Common myeloid progenitor, CD34-positive (primary cell): ENCODE measurements around the gene FNDC3A.

Experiments
- CTCF ChIA-PET: fragments of 350-600 bp; sonication (Branson Sonifier 250); formaldehyde crosslinking; loops from one replicate; lab custom pipeline; 2021; ENCODE audit warnings: antibody characterized with exemption; lab: Charles Lee
- POLR2A ChIA-PET: fragments of 350-600 bp; sonication (Branson Sonifier 250); formaldehyde crosslinking; loops from one replicate; lab custom pipeline; 2021; ENCODE audit warnings: antibody characterized with exemption; lab: Charles Lee
- DNase-seq, 3 donors: peaks; one replicate each; pipeline versions ENCODE4 v3.0.0 to v3.0.0-alpha.2; 2013
- H3K27ac ChIP-seq, 2 experiments: 1 replicate in 1 of 2; 2 replicates in 1 of 2; pipeline ENCODE4 v1.7.0; 2013; ENCODE audit warnings: inconsistent platforms in 2 of 2, low read length in 2 of 2, mild to moderate bottlenecking in 2 of 2, low read depth in 1 of 2, moderate library complexity in 1 of 2; ENCODE audit not compliant: severe bottlenecking in 2 of 2, insufficient read depth in 1 of 2, poor library complexity in 1 of 2
- H3K27me3 ChIP-seq, 5 experiments: replicated peaks in 2 of 5; 1 replicate in 3 of 5; 2 replicates in 2 of 5; pipeline versions ENCODE4 v1.6.1 to v1.7.0; 2013; ENCODE audit warnings: low read length in 4 of 5, mild to moderate bottlenecking in 2 of 5, moderate library complexity in 2 of 5, inconsistent platforms in 1 of 5; ENCODE audit not compliant: insufficient read depth in 5 of 5, control insufficient read depth in 4 of 5
- H3K36me3 ChIP-seq, 4 experiments: 1 replicate in 2 of 4; 2 replicates in 2 of 4; pipeline versions ENCODE4 v1.6.1 to v1.7.0; 2013; ENCODE audit warnings: low read length in 3 of 4, control low read depth in 1 of 4, mild to moderate bottlenecking in 1 of 4; ENCODE audit not compliant: control insufficient read depth in 4 of 4, insufficient read depth in 4 of 4
- H3K4me1 ChIP-seq, 4 experiments: 1 replicate in 3 of 4; 2 replicates in 1 of 4; pipeline versions ENCODE4 v1.6.1 to v1.7.1; 2013; ENCODE audit warnings: low read length in 3 of 4, mild to moderate bottlenecking in 3 of 4, control low read depth in 1 of 4, inconsistent platforms in 1 of 4, moderate library complexity in 1 of 4; ENCODE audit not compliant: control insufficient read depth in 4 of 4, insufficient read depth in 4 of 4; ENCODE audit errors: control extremely low read depth in 1 of 4
- H3K4me3 ChIP-seq, 7 experiments: 1 replicate in 4 of 7; 2 replicates in 3 of 7; pipeline versions ENCODE4 v1.5.1 to v1.7.0; 2013; ENCODE audit warnings: mild to moderate bottlenecking in 7 of 7, low read length in 6 of 7, moderate library complexity in 6 of 7, inconsistent platforms in 2 of 7, low read depth in 2 of 7, control low read depth in 1 of 7; ENCODE audit not compliant: insufficient read depth in 4 of 7, control insufficient read depth in 1 of 7; ENCODE audit errors: extremely low read depth in 1 of 7
- H3K9me3 ChIP-seq, 5 experiments: 1 replicate in 4 of 5; 2 replicates in 1 of 5; pipeline versions ENCODE4 v1.6.1 to v1.7.1; 2013; ENCODE audit warnings: low read length in 4 of 5, mild to moderate bottlenecking in 2 of 5, inconsistent platforms in 1 of 5, low read depth in 1 of 5, moderate library complexity in 1 of 5; ENCODE audit not compliant: control insufficient read depth in 4 of 5, insufficient read depth in 2 of 5; ENCODE audit errors: control extremely low read depth in 1 of 5
- WGBS: methylation state at CpG from one replicate; pipeline ENCODE4 v1.1.5; 2013; ENCODE audit not compliant: insufficient coverage; 5-methylcytosine and 5-hydroxymethylcytosine counted together

The FNDC3A gene

DNA sequence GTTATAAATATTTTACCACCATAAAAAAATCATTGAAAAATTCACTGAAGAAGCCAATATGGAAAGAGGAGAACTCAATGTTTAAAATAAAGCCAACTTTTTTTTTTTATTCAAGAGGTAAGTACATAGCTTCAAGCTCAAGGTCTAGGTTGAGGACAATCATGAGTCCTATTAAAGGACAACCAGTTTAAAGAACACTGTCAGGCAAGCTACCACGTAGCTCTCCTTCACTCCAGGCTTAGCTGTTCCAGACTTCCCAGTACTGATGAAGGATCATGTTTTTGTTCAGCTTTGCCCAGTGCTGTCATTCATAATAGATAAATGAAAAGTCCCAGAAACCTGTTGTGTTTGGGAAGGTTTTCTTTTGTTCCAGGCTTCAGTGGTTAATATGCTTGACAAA is 234.4 kb downstream of the FNDC3A start:
- Histone ChIP-seq H3K4me3 (no peak overlapping the region), H3K4me1 (peaks cover 8 to 20% (median 14%) of the 10 kb centered on the region in 4 experiments), H3K9me3 (no peaks in the 10 kb centered on the region), H3K27me3 (no peaks in the 10 kb centered on the region), H3K36me3 (peaks cover 7 to 35% (median 19%) of the 10 kb centered on the region in 4 experiments), H3K27ac (no peak overlapping the region)
- WGBS: 100% methylated on average over 1 of the region's 1 CpG
- DNase-seq: no peak
- ChIA-PET POLR2A (no interaction called here), CTCF (interaction anchor here (0.7 to 1.5 kb wide), 2 partner anchors 21 to 1302 kb away, joined by 3 to 4 read pairs; no protein-coding TSS in a partner anchor)

DNA sequence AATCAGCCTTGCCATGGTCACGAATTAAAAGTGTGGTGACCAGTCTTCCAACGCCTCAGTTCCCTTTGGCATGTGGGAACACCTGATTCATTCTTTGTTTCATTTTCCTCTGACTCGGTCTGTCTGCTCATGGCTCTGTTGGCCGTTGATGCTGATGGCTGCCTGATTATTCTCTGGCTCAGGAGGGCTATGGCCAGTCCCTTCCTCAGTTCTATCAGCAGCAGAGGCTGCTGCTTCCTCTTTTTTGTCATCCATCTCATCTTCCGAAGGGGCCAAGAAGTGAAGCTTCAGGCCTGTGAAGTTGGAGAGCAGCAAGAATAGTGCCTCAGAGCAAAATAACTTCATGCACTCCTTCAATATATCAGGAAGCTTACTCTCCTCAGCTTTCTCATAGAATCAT is 235.0 kb downstream of the FNDC3A start:
- peaks cover 8 to 23% (median 16%) of the 10 kb centered on the region in 4 experiments for H3K4me1 ChIP-seq
- H3K27me3 ChIP-seq: no peaks in the 10 kb centered on the region
- 90% methylated on average over 5 of the region's 5 CpGs for WGBS
- DNase-seq: peak in 1 of 3 donors; percentile 21
- peaks cover 5 to 32% (median 16%) of the 10 kb centered on the region in 4 experiments for H3K36me3 ChIP-seq
- no peak overlapping the region for H3K4me3 ChIP-seq
- no peaks in the 10 kb centered on the region for H3K9me3 ChIP-seq
- no peak overlapping the region for H3K27ac ChIP-seq
- CTCF ChIA-PET: no interaction called here
- POLR2A ChIA-PET: no interaction called here

DNA sequence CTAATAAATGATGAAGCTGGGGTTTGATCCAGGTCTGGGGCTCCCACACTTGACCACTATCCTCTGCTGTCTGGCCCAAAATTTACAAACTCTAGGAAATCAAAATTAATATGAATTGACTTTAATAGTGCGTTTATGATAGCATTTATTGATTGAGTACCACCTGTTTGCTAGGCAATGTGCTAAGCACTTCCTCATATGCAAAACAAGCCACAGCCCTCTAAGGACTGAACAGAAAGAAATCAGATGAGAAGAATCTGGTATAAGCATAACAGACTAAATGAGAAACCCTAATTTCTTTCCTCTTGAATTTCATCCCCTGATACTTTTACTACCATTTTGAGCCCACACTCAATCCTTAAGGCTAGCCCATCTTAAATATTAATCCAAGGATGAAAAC is 237.8 kb downstream of the FNDC3A start:
- ChIA-PET POLR2A (interaction anchor here (0.7 kb wide), 1 partner anchor 466 kb away, joined by 3 read pairs; no protein-coding TSS in a partner anchor), CTCF (interaction anchor here (0.6 to 1.0 kb wide), 2 partner anchors 69 to 114 kb away, joined by 3 read pairs; no protein-coding TSS in a partner anchor)
- no peak overlapping the region for H3K4me3 ChIP-seq
- no CpG with 5 or more reads among the region's 1 CpG for WGBS
- H3K9me3 ChIP-seq: peaks cover 0 to 7% (median 0%) of the 10 kb centered on the region in 5 experiments
- H3K27me3 ChIP-seq: peaks cover 0 to 3% (median 0%) of the 10 kb centered on the region in 5 experiments
- peaks cover 10 to 30% (median 20%) of the 10 kb centered on the region in 4 experiments for H3K4me1 ChIP-seq
- no peak overlapping the region for H3K27ac ChIP-seq
- peak in 1 of 3 donors; percentile 18 for DNase-seq
- peaks cover 0 to 7% (median 3%) of the 10 kb centered on the region in 4 experiments for H3K36me3 ChIP-seq

DNA sequence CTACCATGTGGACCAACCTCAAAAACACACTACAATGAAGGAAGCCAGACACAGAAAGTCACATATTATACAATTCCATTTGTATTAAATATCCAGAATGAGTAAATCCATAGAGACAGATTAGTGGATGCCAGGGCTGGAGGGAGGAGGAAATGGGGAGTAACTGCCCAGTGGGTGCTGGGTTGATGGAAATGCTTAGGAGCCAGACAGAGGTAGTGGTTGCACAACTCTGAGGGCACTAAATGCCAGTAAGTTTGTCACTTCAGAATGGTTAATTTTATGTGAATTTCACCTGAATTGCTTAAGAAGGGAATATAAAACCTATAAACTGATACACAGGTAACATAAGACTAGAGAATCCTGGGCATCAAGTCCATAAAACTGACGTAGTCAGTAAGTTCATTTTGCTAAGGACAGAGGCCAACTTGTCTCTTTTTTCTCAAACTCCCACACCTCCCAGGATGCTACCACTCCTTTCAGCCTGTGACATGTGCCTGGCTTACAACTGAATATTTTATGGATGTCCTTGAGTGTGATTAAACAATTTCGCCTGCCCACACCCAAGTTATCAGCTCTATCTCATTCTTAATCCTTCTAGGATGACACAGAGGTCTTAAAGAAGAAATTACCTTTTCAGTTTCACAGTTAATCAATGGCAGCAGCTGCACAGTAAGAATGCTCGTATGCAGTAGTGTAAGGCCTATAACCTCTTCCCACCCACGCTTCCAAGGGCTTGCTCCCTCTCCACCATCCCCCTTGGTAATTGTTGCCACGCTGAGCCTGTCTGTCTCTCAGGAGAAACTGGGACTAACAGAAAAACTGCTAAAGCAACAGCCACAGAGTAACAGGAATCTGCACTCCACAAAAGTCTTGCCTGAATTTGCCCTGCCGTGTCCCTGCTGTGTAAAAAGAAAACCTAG is 238.5 kb downstream of the FNDC3A start:
- POLR2A ChIA-PET: no interaction called here
- H3K36me3 ChIP-seq: peaks cover 0 to 6% (median 3%) of the 10 kb centered on the region in 4 experiments
- no peak overlapping the region for H3K27ac ChIP-seq
- peak in 1 of 3 donors; percentile 8 for DNase-seq
- no peak overlapping the region for H3K4me3 ChIP-seq
- WGBS: 85% methylated on average over 5 of the region's 6 CpGs
- peaks cover 0 to 7% (median 0%) of the 10 kb centered on the region in 5 experiments for H3K9me3 ChIP-seq
- CTCF ChIA-PET: interaction anchor here (0.6 to 1.8 kb wide), 9 partner anchors 8 to 222 kb away, joined by 3 to 13 read pairs (median 3); no protein-coding TSS in a partner anchor
- peaks cover 10 to 30% (median 20%) of the 10 kb centered on the region in 4 experiments for H3K4me1 ChIP-seq
- peaks cover 0 to 9% (median 0%) of the 10 kb centered on the region in 5 experiments for H3K27me3 ChIP-seq

DNA sequence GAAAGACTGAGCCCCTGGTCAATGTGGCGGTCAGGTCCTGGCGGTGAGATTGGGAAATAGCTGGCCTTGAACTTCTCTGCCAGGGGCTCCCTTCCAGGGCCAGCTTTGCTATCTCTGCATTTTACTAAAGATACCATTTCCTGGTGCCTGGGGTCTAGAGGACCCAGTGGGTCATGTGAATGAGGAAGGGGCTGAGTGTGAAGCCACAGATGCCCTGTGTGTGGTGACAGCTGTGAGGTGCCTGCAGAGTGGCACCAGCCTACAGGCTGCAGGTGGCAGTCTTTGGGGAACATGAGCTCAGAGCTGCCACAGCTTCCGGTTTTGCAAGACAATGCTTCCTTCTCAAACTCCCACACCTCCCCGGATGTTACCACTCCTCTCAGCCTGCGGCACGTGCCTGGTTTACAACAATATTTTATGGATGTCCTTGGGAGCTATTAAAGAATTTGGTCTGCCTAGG is 239.2 kb downstream of the FNDC3A start:
- Histone ChIP-seq H3K4me1 (peaks cover 10 to 33% (median 21%) of the 10 kb centered on the region in 4 experiments), H3K36me3 (peaks cover 0 to 4% (median 2%) of the 10 kb centered on the region in 4 experiments), H3K27me3 (peaks cover 0 to 16% (median 0%) of the 10 kb centered on the region in 5 experiments), H3K4me3 (no peak overlapping the region), H3K27ac (no peak overlapping the region), H3K9me3 (peaks cover 0 to 7% (median 0%) of the 10 kb centered on the region in 5 experiments)
- DNase-seq: peak; percentile 83 to 96 (median 94)
- ChIA-PET POLR2A (no interaction called here), CTCF (interaction anchor here (0.7 to 1.8 kb wide), 7 partner anchors 9 to 222 kb away, joined by 3 to 13 read pairs (median 3); no protein-coding TSS in a partner anchor)
- WGBS: 50% methylated on average over 4 of the region's 6 CpGs

DNA sequence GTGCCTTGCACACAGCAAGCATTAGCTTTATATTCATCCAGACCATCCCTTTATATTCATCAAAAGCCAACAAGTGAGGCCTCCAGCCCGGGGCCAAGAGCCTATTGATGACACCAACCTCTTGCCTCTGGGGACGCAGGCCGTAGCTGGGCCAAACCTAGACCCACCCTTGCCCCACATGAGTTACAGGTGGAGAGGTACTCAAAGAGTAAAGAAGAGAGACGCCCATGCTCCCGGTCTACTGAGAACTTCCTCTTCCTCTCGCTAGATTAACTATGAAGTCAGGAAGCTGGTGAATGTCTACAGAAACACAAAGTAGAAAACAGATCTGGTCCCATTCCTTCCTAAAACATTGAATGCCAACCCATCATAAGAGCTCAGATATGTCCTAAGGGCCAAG is 240.6 kb downstream of the FNDC3A start:
- H3K27me3 ChIP-seq: peaks cover 0 to 30% (median 8%) of the 10 kb centered on the region in 5 experiments
- H3K4me3 ChIP-seq: no peak overlapping the region
- CTCF ChIA-PET: interaction anchor here (0.8 to 2.1 kb wide), 8 partner anchors 12 to 237 kb away, joined by 3 to 16 read pairs (median 3); no protein-coding TSS in a partner anchor

More for the DNA sequence above, 240.6 kb downstream of the FNDC3A start:
- DNase-seq: no peak
- WGBS: 94% methylated on average over 3 of the region's 6 CpGs
- POLR2A ChIA-PET: no interaction called here
- Histone ChIP-seq H3K27ac (no peak overlapping the region), H3K36me3 (no peaks in the 10 kb centered on the region), H3K9me3 (peaks cover 0 to 7% (median 0%) of the 10 kb centered on the region in 5 experiments), H3K4me1 (peaks cover 10 to 44% (median 31%) of the 10 kb centered on the region in 4 experiments)
